Stimulated activated memory B cell treated with anti-CD40 and anti-IgM and Interleukin-4, amounts not matched to agents 10 μg/mL and 1 μg/mL and 100 μg/mL, for 72 hours (primary cell): ENCODE data around the gene TBPL2.

ENCODE experiments used
- ATAC-seq: fragments of 150-1000 bp; cut with Tn5 transposase; 2 replicates; pipeline ENCODE4 v1.10.0; 2021
- H3K27ac Mint-ChIP-seq: one replicate; pipeline ENCODE4 v1.8.0; 2022; ENCODE audit warnings: mild to moderate bottlenecking, mixed read lengths
- H3K27me3 Mint-ChIP-seq: one replicate; pipeline ENCODE4 v1.8.0; 2022; ENCODE audit warnings: mixed read lengths
- H3K36me3 Mint-ChIP-seq: one replicate; pipeline ENCODE4 v1.8.0; 2022; ENCODE audit warnings: mixed read lengths
- H3K4me1 Mint-ChIP-seq: one replicate; pipeline ENCODE4 v1.8.0; 2022; ENCODE audit warnings: mixed read lengths
- H3K4me3 Mint-ChIP-seq: one replicate; pipeline ENCODE4 v1.8.0; 2022; ENCODE audit warnings: mild to moderate bottlenecking, moderate library complexity, mixed read lengths
- H3K9me3 Mint-ChIP-seq: one replicate; pipeline ENCODE4 v1.8.0; 2022; ENCODE audit warnings: mixed read lengths

The TBPL2 gene

DNA sequence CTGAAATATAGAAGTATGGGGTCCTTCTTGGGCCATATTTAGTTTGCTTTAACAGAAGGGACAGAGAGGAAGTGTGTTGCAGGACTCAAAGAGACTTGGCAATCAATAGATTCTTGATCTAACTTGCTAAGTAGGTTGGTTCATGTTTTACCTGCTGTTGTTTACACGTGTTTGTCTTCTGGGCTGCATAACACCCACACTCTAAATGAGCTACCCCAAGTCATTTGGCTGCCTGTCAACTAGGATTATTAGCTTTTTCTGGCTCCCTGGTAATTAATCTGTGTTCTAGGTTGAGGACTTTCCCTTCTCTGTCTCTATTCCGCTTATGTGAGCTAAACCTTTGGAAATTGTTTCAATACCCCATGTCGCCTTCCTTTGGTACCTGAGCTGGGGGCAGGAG, 10.1 kb upstream of the TBPL2 start:
- H3K4me3 Mint-ChIP-seq = no peak overlapping the region
- H3K36me3 Mint-ChIP-seq = no peaks in the 10 kb centered on the region
- ATAC-seq = no peak
- no peaks in the 10 kb centered on the region for H3K9me3 Mint-ChIP-seq
- peaks cover 14% of the 10 kb centered on the region for H3K27me3 Mint-ChIP-seq
- H3K4me1 Mint-ChIP-seq = peaks cover 6% of the 10 kb centered on the region
- H3K27ac Mint-ChIP-seq = no peak overlapping the region

DNA sequence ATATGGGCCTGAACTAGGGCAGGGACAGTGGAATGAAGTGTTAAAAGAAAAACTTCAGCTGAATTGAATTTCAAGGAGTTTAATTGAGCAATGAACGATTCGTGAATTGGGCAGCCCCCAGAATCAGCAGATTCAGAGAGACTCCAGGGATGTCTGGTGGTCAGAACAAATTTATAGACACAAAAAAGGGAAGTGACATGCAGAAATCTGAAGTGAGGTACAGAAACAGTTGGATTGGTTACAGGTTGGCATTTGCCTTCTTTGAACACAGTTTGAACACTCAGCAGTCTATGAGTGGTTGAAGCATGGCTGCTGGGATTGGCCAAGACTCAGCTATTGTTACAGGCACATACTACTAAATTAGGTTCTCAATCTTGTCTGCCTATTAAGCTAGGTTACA, 9.7 kb upstream of the TBPL2 start:
- no peak for ATAC-seq
- H3K27ac Mint-ChIP-seq = no peak overlapping the region

DNA sequence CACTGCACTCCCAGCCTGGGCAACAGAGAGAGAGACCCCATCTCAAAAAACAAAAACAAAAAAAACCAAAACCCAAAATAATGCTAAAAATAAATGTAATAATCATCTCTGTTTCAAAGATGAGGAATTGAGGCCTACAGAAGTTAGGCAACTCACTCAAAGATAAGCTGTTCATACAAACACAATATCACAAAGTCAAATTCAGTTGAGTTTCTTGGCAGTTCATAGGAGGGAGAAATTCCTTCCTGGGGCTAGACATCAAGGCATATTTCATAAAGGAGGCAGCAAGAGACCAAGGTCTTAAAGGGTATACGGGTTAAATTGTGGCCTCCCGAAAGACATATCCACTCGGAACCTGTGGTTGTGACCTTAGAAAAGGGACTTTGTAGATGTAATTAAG, 8.7 kb upstream of the TBPL2 start:
- Mint-ChIP-seq H3K36me3 (no peaks in the 10 kb centered on the region), H3K9me3 (no peaks in the 10 kb centered on the region), H3K27ac (no peak overlapping the region), H3K27me3 (peaks cover 4% of the 10 kb centered on the region), H3K4me1 (peaks cover 6% of the 10 kb centered on the region), H3K4me3 (no peak overlapping the region)
- ATAC-seq = no peak

More for the DNA sequence above, 9.7 kb upstream of the TBPL2 start:
- H3K9me3 Mint-ChIP-seq = no peaks in the 10 kb centered on the region
- H3K4me3 Mint-ChIP-seq = no peak overlapping the region
- H3K36me3 Mint-ChIP-seq = no peaks in the 10 kb centered on the region
- H3K4me1 Mint-ChIP-seq = peaks cover 6% of the 10 kb centered on the region
- peaks cover 14% of the 10 kb centered on the region for H3K27me3 Mint-ChIP-seq

DNA sequence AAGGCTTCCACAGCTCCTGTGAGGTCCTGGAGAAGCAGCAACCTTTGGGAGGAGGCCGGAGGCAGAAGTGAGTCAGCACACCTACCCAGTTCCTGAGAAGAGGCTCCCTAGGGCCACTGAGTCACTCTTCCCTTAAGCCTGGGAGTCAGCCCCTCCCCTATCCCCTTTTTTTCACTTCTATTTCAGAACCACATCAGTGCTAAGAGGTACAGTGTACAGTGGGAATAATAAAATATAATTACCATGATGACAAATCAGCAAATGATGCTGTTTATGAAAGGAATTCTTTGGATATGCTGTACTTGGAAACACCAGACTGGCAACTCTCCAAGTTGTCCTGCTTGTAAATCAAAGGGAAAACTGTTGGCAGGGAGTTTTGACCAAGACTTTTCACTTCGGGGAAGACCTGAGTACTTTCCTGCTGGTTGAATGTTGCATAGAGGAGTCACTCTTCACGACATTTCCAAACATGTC, 7.8 kb upstream of the TBPL2 start:
- Mint-ChIP-seq H3K4me1 (peaks cover 6% of the 10 kb centered on the region), H3K4me3 (no peak overlapping the region), H3K36me3 (no peaks in the 10 kb centered on the region), H3K27me3 (no peaks in the 10 kb centered on the region), H3K27ac (no peak overlapping the region), H3K9me3 (no peaks in the 10 kb centered on the region)
- ATAC-seq = peak; percentile 46

DNA sequence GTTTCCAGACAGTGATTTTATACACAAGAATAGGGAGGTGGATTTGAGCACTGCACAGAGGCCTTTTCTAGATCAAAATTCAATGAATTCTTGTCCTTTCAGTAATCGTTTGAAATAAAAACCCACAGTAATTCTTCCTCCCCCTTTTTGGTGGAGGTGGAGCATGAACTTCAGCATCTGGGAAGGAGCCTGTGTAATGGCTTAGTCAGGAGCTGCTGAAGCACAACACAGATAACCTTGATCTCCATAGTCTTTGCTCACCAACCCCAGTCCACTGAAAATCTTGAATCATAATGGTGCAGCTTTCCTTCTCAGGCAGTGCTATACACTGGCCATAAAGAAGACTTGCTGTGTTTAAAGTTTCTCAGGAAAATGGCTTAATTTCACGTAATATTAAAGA, 6.4 kb upstream of the TBPL2 start:
- no peak for ATAC-seq
- Mint-ChIP-seq H3K36me3 (no peaks in the 10 kb centered on the region), H3K9me3 (no peaks in the 10 kb centered on the region), H3K27me3 (no peaks in the 10 kb centered on the region), H3K4me3 (no peak overlapping the region), H3K4me1 (peaks cover 6% of the 10 kb centered on the region), H3K27ac (no peak overlapping the region)

DNA sequence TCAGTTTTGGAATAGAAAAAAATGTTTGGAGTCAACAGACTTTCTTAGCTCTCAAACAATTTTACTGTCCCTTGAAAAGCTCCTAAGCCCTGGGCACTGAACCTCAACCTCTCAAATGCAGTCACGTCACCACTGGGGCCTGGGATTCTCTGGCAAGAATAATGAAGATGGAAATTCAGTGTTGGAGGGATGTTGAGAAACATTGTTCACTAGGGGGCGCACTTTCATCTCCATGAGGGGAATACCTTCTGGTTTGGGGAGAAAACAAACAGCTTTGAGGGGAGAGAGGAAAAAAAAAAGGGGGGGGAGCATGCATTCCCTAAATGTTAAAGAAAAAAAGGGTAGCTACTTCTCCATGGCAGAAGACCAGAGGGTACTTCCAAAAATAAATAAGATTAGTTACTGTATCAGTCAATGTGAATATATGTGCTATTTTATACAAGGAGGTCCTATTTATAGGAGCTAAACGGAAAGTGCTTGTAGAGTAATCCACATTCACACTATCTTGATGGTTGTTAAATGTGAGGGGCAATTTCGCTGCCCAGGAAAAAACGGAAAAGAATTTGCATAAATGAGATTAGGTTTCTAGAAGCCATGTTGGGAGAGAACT, 5.8 kb upstream of the TBPL2 start:
- H3K36me3 Mint-ChIP-seq = no peaks in the 10 kb centered on the region
- H3K4me3 Mint-ChIP-seq = no peak overlapping the region
- no peak for ATAC-seq
- H3K27ac Mint-ChIP-seq = no peak overlapping the region
- H3K9me3 Mint-ChIP-seq = no peaks in the 10 kb centered on the region
- no peaks in the 10 kb centered on the region for H3K27me3 Mint-ChIP-seq
- H3K4me1 Mint-ChIP-seq = peaks cover 6% of the 10 kb centered on the region

DNA sequence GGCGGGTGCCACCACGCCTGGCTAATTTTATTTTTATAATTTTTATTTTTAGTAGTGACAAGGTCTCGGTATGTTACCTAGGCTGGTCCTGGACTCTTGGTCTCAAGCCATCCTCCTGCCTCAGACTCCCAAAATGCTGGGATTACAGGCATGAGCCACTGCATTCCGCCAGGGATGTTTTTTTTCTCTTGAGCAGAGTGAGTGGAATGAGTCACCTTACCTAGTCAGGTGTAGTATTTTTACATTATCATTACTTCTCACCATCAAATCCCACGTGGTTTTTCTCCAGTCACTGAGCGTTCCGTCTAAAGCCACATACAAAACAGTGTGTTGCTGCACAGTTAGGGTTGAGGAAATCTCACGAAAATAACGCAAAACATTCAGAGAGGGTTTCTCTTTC, 870 bp upstream of the TBPL2 start:
- no peak for ATAC-seq
- H3K27me3 Mint-ChIP-seq = peaks cover 18% of the 10 kb centered on the region
- no peaks in the 10 kb centered on the region for H3K9me3 Mint-ChIP-seq
- no peaks in the 10 kb centered on the region for H3K4me1 Mint-ChIP-seq
- H3K4me3 Mint-ChIP-seq = no peak overlapping the region
- no peak overlapping the region for H3K27ac Mint-ChIP-seq
- no peaks in the 10 kb centered on the region for H3K36me3 Mint-ChIP-seq

DNA sequence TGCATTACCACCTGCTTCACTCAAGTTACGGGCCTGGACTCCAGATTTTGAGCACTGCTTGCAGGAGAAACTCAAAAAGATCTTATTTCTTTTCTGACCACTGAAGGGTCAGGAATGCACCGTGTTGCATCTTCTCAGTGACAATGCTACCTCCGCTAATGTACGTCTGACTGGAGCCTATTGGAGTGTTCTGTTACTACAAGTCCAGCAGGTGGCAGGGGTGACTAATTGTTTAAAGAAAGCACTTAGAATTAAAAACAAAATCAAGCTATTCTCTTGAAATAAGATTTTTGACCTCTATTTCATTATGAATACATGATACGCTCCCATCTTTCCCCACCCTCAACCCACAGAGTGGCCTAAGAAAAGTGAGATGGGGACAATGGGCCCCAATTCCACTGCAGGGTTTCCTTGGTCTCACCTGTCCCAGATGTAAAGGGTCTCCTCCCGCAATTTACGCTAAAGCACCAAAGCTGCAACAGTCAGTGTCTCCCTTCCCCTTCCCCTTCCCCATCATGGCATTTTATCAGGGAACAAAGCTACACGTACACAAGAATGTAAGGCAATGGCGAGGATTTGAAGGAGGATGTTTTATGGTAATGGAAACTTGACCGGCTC, 2.2 kb downstream of the TBPL2 start:
- no peak overlapping the region for H3K27ac Mint-ChIP-seq
- H3K27me3 Mint-ChIP-seq = peaks cover 23% of the 10 kb centered on the region
- peaks cover 12% of the 10 kb centered on the region for H3K4me1 Mint-ChIP-seq
- H3K9me3 Mint-ChIP-seq = no peaks in the 10 kb centered on the region
- no peaks in the 10 kb centered on the region for H3K36me3 Mint-ChIP-seq
- ATAC-seq = peak; percentile 48
- H3K4me3 Mint-ChIP-seq = no peak overlapping the region

DNA sequence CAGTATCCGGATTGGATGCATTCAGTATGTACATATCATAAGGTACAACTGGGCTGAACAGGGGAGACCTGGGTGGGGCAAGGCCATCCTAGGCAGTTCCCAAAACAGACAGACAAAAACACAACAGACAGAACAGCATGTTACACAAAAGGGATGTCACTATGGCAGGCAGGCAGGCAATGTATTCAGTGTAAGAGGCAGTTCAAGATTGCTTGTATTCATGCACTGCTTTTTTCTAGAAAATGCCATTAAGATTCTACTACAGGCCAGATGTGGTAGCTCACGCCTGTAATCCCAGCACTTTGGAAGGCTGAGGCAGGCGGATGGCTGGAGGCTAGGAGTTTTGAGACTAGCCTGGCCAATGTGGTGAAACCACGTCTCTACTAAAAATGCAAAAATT, 3.5 kb downstream of the TBPL2 start:
- Mint-ChIP-seq H3K36me3 (no peaks in the 10 kb centered on the region), H3K4me1 (peaks cover 12% of the 10 kb centered on the region), H3K27ac (no peak overlapping the region), H3K4me3 (no peak overlapping the region), H3K9me3 (no peaks in the 10 kb centered on the region), H3K27me3 (peaks cover 23% of the 10 kb centered on the region)
- no peak for ATAC-seq

DNA sequence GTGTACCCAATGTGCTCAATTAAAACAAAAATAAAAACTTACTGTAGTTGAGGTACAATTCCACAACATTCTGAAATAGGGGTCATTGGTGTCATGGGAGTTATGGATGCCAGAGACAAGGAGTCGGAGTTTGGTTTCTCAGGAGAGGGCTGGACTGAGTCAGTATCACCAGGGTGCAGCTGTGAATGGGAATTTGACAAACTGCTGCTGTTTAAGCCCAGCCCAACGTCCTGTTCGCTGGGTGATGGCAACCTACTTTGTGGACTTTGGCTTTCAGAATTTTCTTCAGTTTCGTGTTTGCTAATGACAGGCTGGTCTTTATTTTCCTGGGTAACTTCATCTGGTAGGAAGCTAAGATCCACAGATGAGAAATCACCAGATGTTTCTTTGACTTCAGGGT, 3.9 kb downstream of the TBPL2 start:
- H3K27ac Mint-ChIP-seq = no peak overlapping the region

DNA sequence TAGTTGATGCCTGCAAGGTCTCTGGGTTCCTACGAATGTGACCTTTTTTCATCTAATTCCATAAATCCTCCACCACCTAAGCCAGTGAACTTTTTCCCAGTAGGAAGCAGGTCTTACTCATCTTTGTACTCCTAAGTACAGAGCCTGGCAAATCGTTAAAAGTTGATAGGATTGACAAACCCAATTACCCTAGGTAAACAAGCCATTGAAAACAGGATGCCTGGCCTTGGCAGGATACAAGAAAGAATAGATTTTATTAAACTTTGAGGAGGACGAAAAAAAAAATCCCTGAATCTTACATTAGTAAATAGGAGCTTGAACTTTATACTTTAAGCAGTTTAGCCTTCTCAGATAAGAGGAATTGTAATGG, 5.6 kb downstream of the TBPL2 start:
- Mint-ChIP-seq H3K4me1 (peaks cover 12% of the 10 kb centered on the region), H3K4me3 (no peak overlapping the region), H3K27me3 (peaks cover 23% of the 10 kb centered on the region), H3K36me3 (no peaks in the 10 kb centered on the region), H3K9me3 (no peaks in the 10 kb centered on the region), H3K27ac (no peak overlapping the region)
- ATAC-seq = no peak

More for the DNA sequence above, 3.9 kb downstream of the TBPL2 start:
- Mint-ChIP-seq H3K4me3 (no peak overlapping the region), H3K36me3 (no peaks in the 10 kb centered on the region), H3K4me1 (peaks cover 12% of the 10 kb centered on the region), H3K9me3 (no peaks in the 10 kb centered on the region), H3K27me3 (peaks cover 23% of the 10 kb centered on the region)
- no peak for ATAC-seq

DNA sequence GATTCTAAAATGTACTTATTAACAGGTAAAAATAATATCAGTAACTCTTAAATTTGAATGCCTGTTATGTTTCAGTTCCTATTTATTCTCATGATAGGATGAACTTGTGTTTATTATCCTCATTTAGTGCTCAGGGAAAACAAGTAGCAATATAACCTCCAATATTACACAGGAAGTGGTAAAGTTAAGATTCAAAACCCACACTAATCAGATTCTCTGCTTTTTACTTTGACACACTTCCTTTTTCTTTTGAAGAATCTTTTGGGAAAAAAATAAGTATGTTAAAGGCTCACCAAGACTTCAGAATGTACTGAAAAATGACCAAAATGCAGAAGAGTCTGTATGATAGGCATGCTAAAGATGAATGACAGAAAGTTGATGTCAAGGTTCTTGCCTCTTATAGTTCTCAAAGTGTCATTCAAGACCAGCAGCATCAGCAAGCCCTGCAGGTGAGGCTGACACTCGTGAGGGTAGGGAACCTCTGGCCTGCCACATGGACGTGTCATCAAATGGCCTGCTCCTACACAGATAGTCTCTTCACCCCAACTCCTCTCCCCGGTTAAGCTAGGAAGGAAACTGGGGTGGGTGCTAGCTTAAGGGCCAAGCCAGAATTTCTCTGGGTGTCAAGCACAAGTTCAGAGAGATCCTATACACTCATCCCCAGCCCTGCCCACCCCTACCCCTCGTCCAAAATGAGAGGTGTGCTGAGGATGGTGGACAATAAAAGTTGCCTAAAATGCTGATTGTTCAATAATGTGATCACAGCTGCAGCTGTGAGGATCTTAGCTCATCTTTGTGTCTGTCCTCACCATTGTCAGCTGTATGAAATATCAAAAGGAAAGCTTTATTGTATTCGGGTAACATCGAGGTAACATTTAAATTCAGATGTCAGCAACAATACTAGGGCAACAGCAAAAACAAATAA, 6.3 kb downstream of the TBPL2 start:
- Mint-ChIP-seq H3K27ac (no peak overlapping the region), H3K4me3 (no peak overlapping the region), H3K36me3 (no peaks in the 10 kb centered on the region), H3K9me3 (no peaks in the 10 kb centered on the region), H3K4me1 (peaks cover 12% of the 10 kb centered on the region), H3K27me3 (peaks cover 23% of the 10 kb centered on the region)
- peak; percentile 35 for ATAC-seq

DNA sequence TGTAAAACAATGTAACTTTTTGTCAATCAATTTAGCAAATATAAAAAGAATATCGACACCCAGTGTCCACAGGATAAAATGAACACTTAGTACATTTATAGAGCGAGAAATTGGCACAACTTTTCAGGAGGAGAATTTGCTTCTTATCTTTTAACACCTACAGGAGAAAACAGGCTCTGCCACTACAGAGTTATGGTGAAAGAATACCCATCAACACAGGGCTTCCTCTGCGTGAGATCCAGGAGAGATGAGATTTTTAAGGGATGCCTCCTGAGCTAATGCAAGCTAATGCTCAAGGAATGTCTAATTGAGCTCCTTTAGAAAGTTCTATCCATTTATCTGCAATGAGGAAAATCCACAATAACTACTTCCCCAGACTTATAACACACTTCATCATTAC, 7.8 kb downstream of the TBPL2 start:
- no peak overlapping the region for H3K4me3 Mint-ChIP-seq
- peaks cover 12% of the 10 kb centered on the region for H3K4me1 Mint-ChIP-seq
- no peak overlapping the region for H3K27ac Mint-ChIP-seq
- H3K27me3 Mint-ChIP-seq = peaks cover 14% of the 10 kb centered on the region
- H3K9me3 Mint-ChIP-seq = no peaks in the 10 kb centered on the region
- H3K36me3 Mint-ChIP-seq = no peaks in the 10 kb centered on the region
- no peak for ATAC-seq

DNA sequence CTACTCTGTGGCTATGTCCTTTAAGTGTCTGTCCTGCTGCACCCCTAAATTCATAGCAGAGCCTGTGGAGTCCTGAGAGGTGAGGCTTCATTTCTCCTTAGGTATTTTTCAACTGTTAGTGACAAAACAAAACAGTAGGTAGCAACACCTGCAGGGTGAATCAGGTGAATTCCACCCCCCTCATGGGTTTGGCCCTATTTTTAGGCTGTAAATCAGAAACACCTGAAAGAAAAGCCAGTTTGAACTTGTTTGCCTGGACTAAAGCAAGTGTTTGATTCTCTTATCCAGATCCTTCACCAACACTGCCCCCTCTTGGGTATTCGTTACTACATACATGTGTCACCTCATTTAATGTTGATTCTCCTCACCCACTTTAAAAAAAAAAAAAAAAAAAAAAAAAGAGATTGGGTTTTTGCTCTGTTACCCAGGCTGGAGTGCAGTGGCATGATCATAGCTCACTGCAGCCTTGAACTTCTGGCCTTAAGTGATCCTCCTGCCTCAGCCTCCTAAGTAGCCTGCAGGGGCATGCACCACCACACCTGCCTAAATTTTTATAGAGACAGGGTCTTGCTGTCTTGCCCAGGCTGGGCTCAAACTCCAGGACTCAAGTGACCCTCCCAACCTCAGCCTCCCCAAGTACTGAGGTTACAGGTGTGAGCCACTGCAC, 10.3 kb downstream of the TBPL2 start:
- Mint-ChIP-seq H3K4me1 (peaks cover 12% of the 10 kb centered on the region), H3K4me3 (no peak overlapping the region), H3K36me3 (no peaks in the 10 kb centered on the region), H3K27me3 (peaks cover 11% of the 10 kb centered on the region), H3K9me3 (no peaks in the 10 kb centered on the region), H3K27ac (no peak overlapping the region)
- peak; percentile 67 for ATAC-seq

DNA sequence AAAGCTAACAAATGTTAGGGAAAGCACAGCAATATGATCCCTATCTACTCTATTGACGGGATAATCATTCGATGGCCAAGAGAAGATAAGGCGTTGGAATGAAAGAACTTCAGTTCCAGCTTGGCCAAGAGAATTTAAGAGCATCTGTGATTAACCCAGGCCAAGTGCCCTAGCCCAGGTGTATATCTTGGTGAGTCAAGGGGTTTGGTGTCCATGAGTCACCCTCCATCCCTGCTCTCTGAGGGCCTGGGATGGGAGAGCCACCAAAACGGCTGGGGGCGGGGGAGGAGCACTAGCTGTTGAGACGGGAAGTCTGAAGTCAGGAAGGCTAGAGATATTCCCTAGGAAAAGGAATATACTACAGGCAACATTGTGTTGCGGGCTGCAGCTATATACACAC, 13.0 kb downstream of the TBPL2 start:
- H3K4me1 Mint-ChIP-seq = no peaks in the 10 kb centered on the region
- H3K9me3 Mint-ChIP-seq = no peaks in the 10 kb centered on the region
- H3K36me3 Mint-ChIP-seq = no peaks in the 10 kb centered on the region
- no peak overlapping the region for H3K27ac Mint-ChIP-seq
- no peak overlapping the region for H3K4me3 Mint-ChIP-seq
- H3K27me3 Mint-ChIP-seq = peaks cover 11% of the 10 kb centered on the region
- ATAC-seq = no peak
